ENCODE data around the gene SELPLG.

DNA sequence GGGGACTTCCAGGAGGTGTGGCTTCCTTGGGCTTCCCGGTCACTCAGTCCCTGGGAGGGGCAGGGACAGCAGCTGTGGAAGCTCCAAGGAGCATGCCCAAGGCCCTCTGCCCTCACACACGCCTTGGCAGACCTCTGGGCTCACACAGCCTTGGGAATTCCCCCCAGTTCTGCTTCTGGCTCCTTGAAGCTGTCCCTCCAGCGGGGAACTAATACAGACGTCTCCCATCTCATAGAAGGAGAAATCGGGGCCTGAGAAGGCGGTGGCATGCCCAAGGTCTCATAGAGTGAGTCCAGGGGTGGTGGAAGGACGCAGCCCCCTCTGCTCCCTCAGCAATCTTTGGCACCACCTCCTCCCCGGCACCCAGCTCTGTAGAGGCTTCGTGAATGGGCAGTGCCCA is 20.1 kb downstream of the SELPLG start:
- TF ChIP-seq, protein P1, sequence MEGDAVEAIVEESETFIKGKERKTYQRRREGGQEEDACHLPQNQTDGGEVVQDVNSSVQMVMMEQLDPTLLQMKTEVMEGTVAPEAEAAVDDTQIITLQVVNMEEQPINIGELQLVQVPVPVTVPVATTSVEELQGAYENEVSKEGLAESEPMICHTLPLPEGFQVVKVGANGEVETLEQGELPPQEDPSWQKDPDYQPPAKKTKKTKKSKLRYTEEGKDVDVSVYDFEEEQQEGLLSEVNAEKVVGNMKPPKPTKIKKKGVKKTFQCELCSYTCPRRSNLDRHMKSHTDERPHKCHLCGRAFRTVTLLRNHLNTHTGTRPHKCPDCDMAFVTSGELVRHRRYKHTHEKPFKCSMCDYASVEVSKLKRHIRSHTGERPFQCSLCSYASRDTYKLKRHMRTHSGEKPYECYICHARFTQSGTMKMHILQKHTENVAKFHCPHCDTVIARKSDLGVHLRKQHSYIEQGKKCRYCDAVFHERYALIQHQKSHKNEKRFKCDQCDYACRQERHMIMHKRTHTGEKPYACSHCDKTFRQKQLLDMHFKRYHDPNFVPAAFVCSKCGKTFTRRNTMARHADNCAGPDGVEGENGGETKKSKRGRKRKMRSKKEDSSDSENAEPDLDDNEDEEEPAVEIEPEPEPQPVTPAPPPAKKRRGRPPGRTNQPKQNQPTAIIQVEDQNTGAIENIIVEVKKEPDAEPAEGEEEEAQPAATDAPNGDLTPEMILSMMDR (IDR thresholded peaks at IDR 0.05) = no peak
- no peak for TF ChIP-seq POLR2A (IDR thresholded peaks at IDR 0.05)

All from Peyer's patch (tissue), 4 donors.